SK-MEL-5 (cell line): ENCODE data around the gene RBBP7. TPM values are rescaled to one million over a fixed set of nuclear protein-coding genes. Genes with fewer than 3 reads are reported as not detected.
A peak's percentile ranks its signal among the peaks of the same experiment; 100 is the strongest.

Experiments
- DNase-seq: peaks from one replicate; pipeline ENCODE4 v3.0.0-alpha.2; 2016; ENCODE audit warnings: low read depth, low spot score
- in situ Hi-C: cut with HindIII; loops from 2 replicates; pipeline ENCODE4 v1.10.0; 2016; ENCODE audit warnings: low sequenced_read_pairs, high pct_unique_total_duplicates, low pct_unique_long_range_greater_than_20kb
- total RNA-seq: library from RNA; depleted of rRNA; stranded (reverse); fragments of >200 nt; shearing (Covaris generic); gene quantifications from 2 replicates; pipeline ENCODE4 v1.2.3, GENCODE V29; 2014

Gene RBBP7
- total RNA-seq, 1 experiment from 2014 or later, result 107 TPM

DNA sequence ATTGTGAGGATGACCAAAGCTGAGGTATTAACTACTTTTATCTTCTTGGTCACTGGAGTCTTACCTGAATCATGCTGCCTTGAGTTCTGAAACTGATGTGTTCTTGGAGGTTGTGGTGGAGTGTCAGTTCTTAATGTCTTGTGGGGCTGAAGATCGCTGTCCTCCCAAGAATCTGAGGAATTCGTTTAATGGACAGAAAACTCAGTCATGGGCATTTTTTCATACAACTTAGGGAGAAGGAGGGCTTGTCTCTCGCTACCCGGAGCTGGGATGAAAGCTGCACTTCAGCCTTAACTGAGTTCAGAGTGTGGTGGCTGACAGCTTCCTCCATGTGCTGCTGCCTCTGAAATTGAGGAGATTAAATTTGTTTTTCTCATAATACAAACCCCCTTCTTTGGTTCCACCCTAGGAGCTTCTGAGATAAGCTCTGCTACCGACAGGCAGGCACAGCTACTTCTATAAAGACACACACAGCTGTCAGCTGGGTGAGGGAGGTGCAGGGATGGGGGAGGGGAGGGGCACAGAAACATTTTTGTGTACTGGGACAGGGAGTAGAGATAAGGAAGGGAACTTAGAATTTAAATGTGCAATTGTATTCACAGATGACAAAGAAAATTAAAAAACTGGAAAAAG is 30.8 kb downstream of the RBBP7 start:
- DNase-seq, result no peak
- in situ Hi-C loops, result no loop called here

DNA sequence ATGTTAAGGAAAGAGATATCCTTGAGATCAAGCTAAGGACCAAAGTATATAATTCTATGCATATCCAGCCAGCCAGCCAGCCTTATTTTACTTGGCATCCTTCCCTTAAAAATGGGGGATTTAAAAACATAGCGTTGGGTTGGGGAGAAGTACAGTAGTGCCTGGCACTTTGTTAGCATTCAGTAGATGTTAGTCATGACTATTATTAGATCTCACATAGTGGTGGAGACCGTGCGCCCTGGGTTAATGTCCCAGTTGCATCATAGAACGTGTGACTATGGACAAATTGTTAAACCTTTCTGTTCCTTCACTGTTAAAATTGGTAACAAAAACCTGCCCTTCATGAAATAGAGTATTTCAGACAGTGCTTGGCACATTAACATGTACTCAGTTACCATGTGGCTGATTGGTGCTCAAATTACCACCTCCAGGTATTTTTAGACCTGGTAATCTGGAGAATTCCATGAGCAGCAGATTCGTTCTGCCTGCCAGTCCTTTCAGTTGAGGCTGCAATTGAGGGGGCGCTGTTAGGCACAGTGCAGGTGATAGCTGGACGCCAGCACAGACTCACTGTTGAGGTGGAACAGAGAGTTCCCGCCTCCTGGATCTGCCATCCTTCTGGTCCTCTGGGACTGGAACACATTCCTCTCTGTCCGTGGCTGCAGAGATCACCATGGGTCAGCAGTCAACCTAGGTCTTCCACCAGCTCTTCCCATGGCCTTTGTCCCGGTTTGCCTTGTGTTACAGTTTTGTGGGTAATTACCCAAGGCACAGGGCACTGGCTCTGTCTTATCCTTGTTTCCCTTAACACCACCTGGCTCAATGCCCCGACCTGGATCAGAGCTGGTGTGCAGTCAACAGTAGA is 31.7 kb downstream of the RBBP7 start:
- DNase-seq, result no peak
- in situ Hi-C loops, result no loop called here

DNA sequence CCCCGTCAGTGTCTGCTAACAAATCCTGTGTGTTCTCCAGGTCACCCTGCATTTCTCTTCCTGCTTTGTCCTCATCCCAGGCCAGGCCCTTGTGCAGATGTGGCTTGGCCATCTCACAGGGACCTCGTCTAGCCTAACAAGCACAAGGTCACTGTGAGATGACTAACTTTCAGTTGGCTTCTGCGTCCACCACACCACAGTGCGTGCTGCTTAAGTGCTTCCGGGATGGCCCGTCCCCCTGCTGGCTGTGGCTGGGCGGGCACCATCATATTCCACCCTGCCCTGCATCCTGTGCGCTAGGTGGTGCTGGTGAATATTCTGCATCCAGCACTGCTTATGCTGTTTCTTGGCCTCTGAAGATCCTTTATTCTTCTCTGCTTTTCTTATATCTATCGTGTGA is 33.8 kb downstream of the RBBP7 start:
- DNase-seq, result peak; percentile 65
- in situ Hi-C loops, result no loop called here

DNA sequence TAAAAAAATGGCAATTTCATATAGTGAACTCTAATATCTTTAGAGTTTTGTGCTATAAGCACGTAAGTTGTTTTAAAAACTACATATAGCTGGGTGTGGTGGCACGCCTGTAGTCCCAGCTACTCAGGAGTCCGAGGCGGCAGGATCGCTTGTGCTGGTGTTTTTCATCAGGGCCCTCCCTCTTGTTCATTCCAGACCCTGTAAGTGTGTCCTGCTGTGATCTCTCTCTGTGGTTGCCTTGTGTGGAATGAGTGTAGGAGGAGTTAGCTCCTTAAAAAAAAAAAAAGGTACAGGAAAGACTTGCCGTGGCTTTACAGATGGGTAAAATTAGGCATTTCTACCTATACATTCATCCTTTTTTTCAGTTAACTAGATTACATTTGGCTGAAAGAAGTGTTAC is 35.4 kb downstream of the RBBP7 start:
- in situ Hi-C loops, result no loop called here
- no peak for DNase-seq

DNA sequence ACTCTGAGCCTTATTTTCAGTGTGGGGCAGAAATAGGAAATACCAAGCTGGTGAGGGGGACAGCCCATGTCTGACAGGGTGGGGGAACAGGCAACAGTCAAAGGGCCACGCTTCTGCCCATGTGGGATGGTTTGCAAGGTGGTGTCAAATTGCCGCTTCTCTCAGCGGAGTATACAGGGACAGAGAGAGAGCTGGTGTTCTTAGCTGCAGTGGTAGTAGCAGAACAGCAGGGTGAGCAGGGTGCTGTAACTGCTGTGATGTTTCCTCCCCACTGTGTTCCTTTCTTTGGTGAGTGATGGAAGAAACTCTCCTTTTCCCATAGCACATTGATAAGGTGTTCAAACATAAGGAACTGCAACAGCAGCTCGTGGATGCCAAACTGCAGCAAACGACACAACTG is 37.9 kb downstream of the RBBP7 start:
- DNase-seq, result no peak

DNA sequence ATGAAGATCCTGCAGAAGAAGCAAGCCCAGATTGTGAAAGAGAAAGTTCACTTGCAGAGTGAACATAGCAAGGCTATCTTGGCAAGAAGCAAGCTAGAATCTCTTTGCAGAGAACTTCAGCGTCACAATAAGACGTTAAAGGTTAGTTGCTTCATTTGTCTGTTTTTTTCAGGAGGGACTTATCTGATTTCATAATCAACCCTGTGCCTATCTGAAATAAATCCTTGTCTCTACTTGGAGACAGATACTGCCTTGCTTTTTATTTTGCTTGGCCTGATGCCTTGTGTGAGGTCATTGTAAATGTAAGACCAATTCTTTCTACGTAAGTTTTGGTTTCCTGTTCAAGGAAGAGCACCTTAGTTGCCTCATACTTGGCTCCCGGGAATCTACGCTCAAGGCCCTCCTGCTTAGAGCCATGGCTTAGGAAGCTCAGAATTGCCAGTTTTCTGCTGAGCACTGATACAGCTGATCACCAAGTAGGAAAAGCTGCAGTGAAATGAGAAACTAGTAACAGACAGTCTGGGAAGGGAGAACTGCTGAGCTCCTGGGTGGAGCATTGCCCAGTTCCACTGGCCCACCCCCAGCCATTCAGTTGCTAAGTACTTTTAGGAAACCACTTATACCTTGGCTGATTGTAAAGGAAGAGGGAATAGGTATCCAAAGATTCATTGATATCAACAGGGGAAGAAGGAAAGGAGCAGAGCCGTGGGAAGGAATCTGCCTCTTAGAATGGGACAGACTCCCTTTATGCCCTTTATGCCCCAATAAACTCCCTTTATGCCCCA is 41.8 kb downstream of the RBBP7 start:
- peak; percentile 58 for DNase-seq
- in situ Hi-C loops, result no loop called here

More for the DNA sequence above, 37.9 kb downstream of the RBBP7 start:
- in situ Hi-C loops, result no loop called here

DNA sequence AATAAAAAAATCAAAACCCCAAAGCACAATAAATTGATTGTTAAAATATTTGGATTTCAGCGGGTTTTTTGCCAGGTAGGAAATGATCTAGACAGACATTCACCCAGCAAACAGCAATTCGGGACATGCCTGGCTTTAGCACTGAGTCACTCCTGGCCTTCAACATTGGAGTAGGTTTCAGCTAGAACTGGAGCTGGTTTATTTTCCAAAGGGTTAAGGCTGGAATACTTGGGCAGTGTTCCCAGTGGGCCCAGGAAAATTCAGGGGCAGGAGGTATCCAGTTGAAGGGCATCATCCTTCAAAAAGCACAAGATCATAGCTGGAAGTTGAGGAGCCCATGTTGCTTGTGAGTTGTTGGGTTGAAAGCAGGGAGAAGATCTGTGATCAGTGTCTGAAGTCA is 42.9 kb downstream of the RBBP7 start:
- in situ Hi-C loops, result no loop called here

DNA sequence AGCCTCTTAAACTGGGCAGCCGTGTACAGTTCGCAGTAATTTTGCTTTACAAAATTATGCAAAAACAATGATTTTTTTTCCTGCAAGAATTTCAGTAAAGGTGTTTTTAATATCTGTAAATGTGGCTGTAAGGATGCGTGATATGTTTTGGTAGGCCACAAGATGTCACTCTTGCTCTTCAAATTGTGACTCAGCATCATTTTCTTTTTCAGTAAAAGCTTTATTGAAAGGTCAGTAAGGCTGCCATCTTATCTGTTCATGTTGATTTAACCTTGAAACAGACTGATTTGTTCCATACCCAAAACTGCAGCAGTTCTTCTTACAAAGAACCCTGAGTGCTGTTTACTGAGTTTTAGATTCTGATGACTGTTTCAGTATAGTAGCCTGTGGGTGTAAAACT is 44.0 kb downstream of the RBBP7 start:
- peak; percentile 65 for DNase-seq
- in situ Hi-C loops, result no loop called here

More for the DNA sequence above, 42.9 kb downstream of the RBBP7 start:
- DNase-seq, result no peak

DNA sequence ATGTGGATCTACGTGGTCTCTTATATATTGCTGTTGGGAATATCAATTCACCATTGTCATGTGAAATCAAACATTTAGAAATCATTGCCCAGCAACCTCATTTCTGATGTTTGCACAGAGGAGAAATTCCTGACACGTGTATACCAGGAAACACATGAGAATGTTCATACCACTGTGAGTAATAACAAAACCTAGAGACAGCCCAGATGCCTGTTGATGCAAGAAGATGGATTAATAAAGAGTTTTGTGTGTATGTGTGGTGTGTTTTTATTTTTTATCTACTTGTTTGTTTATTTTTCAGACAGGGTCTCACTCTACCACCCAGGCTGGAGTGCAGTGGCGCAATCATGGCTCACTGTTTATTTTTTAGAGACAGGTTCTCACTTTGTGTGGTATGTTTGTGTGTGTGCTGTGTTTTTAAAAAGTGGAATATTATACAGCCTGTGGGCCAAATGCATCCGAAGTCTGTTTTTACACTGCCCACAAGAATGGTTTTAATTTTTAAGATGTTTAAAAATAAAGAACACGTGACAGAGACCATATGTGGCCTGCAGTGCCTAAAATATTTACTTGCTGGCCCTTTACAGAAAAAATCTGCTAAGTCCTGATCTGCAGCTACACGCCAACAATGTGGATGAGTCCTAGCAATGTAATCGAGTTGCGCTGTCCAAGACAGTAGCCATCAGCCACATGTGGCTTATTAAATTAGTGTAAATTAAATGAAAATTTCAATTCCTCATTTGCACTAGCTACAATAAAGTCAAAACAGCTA is 44.7 kb downstream of the RBBP7 start:
- in situ Hi-C loops, result no loop called here

DNA sequence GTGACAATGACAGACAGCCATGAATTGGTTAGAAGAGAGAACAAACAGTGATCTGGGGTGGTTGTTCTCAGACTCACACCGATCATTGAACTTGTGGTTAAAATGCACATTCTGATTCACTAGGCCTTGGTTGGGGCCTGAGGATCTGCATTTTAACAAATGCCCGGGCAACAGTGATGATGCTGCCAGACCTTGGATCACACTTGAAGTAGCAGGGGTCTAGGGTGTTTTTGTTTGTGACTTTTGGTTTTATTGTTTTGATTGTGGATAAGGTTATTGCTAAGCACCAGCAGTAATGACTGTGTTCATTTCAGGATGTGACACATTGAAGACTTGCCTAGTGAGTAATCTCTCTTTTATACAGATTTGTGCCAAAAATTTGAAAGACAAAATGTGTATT is 47.4 kb downstream of the RBBP7 start:
- DNase-seq, result no peak
- in situ Hi-C loops, result no loop called here

More for the DNA sequence above, 44.7 kb downstream of the RBBP7 start:
- DNase-seq, result no peak

DNA sequence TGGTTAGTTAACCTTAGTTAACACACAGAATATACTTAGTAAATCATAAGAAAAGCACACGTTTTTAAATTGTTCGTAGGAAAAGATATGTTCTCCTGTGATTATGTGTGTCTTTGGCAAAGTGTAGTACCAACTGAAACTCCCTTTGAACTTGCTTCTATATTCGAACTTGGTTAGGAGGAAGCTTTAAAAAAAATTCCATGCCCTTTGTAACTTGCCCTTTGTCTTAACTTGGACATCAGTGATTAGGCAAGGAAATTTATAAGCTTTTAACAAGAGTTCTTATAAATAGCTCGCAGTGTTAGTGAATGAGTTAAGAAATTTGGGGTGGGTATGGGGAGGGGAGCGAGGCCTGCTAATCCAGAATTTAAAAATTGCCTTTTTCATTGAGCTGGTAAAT is 50.5 kb downstream of the RBBP7 start:
- in situ Hi-C loops, result no loop called here
- DNase-seq, result no peak

DNA sequence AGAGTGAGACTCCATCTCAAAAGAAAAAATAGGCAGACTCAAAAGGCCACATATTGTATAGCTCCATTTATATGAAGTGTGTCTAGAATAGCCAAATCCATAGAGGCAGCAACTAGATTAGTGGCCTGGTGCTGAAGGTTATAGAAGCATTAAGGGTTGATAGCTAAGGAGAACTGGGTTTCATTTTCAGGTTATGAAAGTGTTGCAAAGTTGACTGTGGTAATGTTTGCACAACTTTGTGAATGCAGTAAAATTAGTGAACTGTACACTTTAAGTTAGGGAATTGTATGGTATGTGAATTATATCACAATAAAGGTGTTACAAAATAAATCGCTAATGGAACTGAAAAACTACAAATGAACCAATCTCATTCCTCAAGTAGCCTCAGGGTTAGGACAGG is 55.6 kb downstream of the RBBP7 start:
- in situ Hi-C loops, result no loop called here
- no peak for DNase-seq

DNA sequence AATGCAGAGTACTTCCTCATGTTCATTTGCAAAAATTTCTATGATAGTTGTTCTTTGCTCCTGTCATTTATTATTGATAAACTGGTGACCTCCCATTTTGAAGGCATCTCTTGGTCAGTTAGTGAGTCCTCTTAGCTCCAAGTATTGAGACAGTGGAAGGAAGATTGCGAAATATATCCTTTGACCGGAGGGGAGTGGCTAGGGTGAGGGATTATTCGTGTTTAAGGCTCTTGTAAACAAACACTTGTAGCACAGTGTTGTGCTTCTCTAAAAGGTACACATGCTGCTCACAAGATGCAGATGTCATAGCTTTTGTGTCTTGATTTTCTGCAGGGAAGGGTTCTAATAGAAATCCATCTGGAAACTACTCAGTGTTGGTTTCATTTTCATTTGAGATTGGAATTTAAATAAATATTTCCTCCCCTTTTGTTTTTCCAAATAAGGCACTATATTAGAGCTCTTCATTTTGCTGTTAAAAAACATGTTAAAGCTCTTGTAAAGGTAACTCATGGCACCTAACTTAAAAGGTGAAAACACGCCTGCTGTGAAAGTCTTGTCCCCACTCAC is 62.1 kb downstream of the RBBP7 start:
- DNase-seq, result peak; percentile 49
- in situ Hi-C loops, result no loop called here

DNA sequence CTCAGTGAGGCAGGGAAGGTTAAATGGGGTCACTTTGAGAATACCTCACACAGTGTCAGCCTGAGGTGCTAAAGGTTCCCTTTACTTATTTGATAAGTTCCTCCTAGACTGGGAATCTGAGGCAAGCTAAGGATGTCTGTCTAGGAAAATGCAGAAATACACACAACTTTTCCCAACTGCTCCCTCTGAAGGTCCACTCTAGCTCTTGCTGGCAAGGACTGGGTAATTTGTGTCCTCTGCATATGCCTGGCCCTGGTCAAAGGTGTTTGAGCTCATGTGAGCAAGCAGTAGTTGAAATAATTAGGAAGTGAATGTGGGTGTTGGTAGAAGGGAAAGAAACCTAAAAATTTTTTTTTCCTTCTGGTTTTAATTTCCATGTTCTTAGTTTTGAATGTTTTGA is 62.6 kb downstream of the RBBP7 start:
- in situ Hi-C loops, result no loop called here

DNA sequence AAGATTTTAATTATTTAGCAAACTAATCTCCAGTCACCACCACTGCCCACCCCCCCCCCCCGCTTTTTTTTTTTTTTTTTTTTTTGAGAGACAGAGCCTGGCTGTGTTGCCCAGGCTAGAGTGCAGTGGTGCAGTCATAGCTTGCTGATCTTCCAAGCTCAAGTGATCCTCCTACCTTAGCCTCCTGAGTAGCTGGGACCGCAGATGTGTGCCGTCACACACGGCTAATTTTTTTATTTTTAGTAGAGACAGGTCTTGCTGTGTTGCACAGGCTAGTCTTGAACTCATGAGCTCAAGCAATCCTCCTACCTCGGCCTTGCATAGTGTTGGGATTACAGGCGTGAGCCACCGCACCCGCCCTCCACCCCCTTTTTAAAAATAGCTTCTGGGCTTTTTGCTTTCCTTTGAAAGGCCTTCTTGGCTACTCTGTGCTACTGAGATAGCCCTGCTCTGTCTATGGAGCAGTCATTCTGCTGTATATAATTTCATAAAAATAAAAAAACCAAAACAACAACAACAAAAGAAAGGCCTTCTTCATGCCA is 65.2 kb downstream of the RBBP7 start:
- in situ Hi-C loops, result no loop called here

More for the DNA sequence above, 62.6 kb downstream of the RBBP7 start:
- DNase-seq, result peak; percentile 57

DNA sequence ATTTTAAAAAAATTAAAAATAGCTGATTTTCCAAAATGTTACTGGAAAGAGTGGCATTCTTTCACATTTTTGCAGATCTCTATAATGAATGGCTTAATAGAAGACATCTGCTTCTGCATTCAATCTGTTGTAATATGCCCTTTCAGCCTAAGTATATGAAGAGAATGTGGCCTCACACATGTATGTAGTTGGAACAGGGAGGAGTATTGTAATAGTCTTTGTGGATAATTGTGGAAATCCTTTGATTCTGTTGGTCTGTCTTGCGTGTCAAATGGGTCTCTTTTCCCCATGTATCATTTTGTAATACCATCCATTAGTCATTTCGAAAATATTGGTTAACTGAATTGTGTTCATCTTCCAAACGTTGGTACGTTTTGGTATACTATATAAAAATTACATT is 72.3 kb downstream of the RBBP7 start:
- no peak for DNase-seq
- in situ Hi-C loops, result no loop called here

More for the DNA sequence above, 65.2 kb downstream of the RBBP7 start:
- DNase-seq, result no peak

DNA sequence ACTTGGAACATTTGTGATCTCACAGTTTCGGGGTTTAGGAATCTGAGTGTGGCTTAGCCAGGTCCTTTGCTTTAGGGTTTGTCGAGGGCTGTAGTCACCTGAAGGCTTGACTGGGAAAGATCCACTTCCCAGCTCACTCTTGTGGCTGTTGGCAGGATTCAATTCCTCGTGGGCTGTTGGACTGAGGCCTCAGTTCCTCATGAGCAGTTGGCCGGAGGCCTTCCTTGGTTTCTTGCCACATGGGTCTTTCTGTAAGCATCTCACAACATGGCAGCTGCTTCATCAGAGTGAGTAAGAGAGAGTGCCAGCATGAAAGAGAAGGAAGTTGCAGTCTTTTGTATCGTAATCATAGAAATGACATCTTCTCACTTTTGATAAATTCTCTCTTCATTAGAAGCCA is 72.8 kb downstream of the RBBP7 start:
- in situ Hi-C loops, result no loop called here
- no peak for DNase-seq
